DND-41 (cell line): Measurements from ENCODE around the gene XYLT1.

Experiments
- ATAC-seq: fragments of 200-7000 bp; cut with Tn5 transposase; 3 replicates; pipeline ENCODE4 v1.9.1; 2021; ENCODE audit warnings: low read depth; ENCODE audit not compliant: insufficient read depth
- DNase-seq: peaks from one replicate; pipeline ENCODE4 v3.0.0-alpha.2; 2020
- H2AFZ ChIP-seq: 2 replicates; pipeline ENCODE4 v1.6.0; 2012; ENCODE audit warnings: low read depth, low read length
- H3K27ac ChIP-seq: 2 replicates; pipeline ENCODE4 v1.5.1; 2012; ENCODE audit warnings: low read length, inconsistent platforms
- H3K27me3 ChIP-seq: fragments of 200-600 bp; sonication (generic); 2 replicates; pipeline ENCODE4 v1.6.0; 2012; ENCODE audit warnings: low read length, mild to moderate bottlenecking, inconsistent platforms; ENCODE audit not compliant: insufficient read depth, poor library complexity
- H3K36me3 ChIP-seq: 2 replicates; pipeline ENCODE4 v1.5.1; 2012; ENCODE audit warnings: low read length, inconsistent platforms; ENCODE audit not compliant: insufficient read depth
- H3K4me1 ChIP-seq: 2 replicates; pipeline ENCODE4 v1.5.1; 2012; ENCODE audit warnings: mild to moderate bottlenecking, low read length; ENCODE audit not compliant: insufficient read depth
- H3K4me2 ChIP-seq: 2 replicates; pipeline ENCODE4 v1.6.0; 2012; ENCODE audit warnings: mild to moderate bottlenecking, moderate library complexity, low read length, inconsistent platforms; ENCODE audit not compliant: insufficient read depth
- H3K4me3 ChIP-seq, 2 experiments: fragments of 200-600 bp in 1 of 2; shearing (Covaris generic) in 1 of 2; 2 replicates each; pipeline ENCODE4 v1.5.1; 2012 to 2016; ENCODE audit warnings: inconsistent platforms in 2 of 2, low read length in 2 of 2, mild to moderate bottlenecking in 2 of 2, low read depth in 1 of 2, moderate library complexity in 1 of 2
- H3K79me2 ChIP-seq: 2 replicates; pipeline ENCODE4 v1.6.0; 2012; ENCODE audit warnings: low read length, inconsistent platforms; ENCODE audit not compliant: insufficient read depth
- H3K9ac ChIP-seq: 2 replicates; pipeline ENCODE4 v1.6.0; 2012; ENCODE audit warnings: low read depth, mild to moderate bottlenecking, inconsistent platforms, low read length, moderate library complexity
- H3K9me3 ChIP-seq: 2 replicates; pipeline ENCODE4 v1.5.1; 2012; ENCODE audit warnings: low read length, moderate library complexity, mild to moderate bottlenecking, inconsistent platforms; ENCODE audit not compliant: insufficient read depth, severe bottlenecking
- H4K20me1 ChIP-seq: 2 replicates; pipeline ENCODE4 v1.6.0; 2012; ENCODE audit warnings: low read length; ENCODE audit not compliant: insufficient read depth
- CTCF ChIP-seq: IDR thresholded peaks from 2 replicates; pipeline ENCODE4 v1.5.1; 2012; ENCODE audit warnings: borderline replicate concordance, low read length, moderate library complexity, mild to moderate bottlenecking; ENCODE audit not compliant: poor library complexity, severe bottlenecking; ENCODE audit errors: extremely low read depth
- EZH2 ChIP-seq: IDR thresholded peaks from 3 replicates; pipeline ENCODE4 v1.6.1; 2012; ENCODE audit warnings: borderline replicate concordance, low read depth, mild to moderate bottlenecking, moderate library complexity, low read length, inconsistent platforms; ENCODE audit not compliant: severe bottlenecking

The XYLT1 gene

GRCh38 chr16:17076818-17077498, 393.8 kb downstream of the XYLT1 start:
- H3K9ac ChIP-seq = no peak overlapping the region
- H3K36me3 ChIP-seq = no peaks in the 10 kb centered on the region
- no peak overlapping the region for H3K27ac ChIP-seq
- no peak overlapping the region for H3K4me2 ChIP-seq
- H3K79me2 ChIP-seq = no peaks in the 10 kb centered on the region
- DNase-seq (no peak), ATAC-seq (no peak)
- no peaks in the 10 kb centered on the region for H3K27me3 ChIP-seq
- no peaks in the 10 kb centered on the region for H3K4me1 ChIP-seq
- no peak for TF ChIP-seq CTCF
- no peak for TF ChIP-seq EZH2
- no peaks in the 10 kb centered on the region for H4K20me1 ChIP-seq
- H2AFZ ChIP-seq = no peak overlapping the region
- H3K9me3 ChIP-seq = no peaks in the 10 kb centered on the region
- no peak overlapping the region for H3K4me3 ChIP-seq

DNA sequence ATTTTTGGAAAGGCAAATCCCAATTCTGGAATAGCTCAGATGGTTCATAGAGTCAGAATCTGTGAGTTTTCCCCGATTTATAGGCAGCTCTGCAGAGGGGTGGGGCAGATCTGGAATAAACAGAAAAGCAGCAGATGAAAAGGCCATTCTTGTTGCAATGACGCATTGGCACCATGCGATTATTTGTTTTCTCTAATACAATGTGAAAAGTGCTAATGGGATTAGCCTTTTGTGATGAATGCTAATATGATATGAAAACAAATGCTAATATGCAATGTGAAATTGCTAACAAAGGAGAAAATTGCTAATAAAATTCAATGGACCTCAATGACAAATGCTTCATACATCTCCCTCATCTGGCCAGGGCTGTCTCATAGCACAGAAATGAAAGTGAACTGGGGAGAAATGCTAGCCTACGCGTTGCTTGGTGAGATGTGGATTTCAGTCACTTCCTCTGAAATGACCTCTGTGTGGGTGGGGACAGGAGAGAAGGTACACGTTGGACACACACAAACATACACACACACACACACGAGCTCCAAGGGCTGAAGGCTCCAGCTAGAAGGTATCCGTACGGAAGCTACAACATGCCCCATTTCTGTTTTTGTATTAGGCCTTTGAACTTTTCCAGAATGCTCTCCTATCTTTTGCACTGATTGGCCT, 394.5 kb downstream of the XYLT1 start:
- Histone ChIP-seq H3K36me3 (no peaks in the 10 kb centered on the region), H3K27ac (no peak overlapping the region), H3K4me1 (no peaks in the 10 kb centered on the region), H3K4me3 (no peak overlapping the region), H3K79me2 (no peaks in the 10 kb centered on the region), H4K20me1 (no peaks in the 10 kb centered on the region), H3K27me3 (no peaks in the 10 kb centered on the region), H2AFZ (no peak overlapping the region), H3K4me2 (no peak overlapping the region), H3K9ac (no peak overlapping the region), H3K9me3 (no peaks in the 10 kb centered on the region)
- TF ChIP-seq CTCF = no peak
- TF ChIP-seq EZH2 = no peak
- no peak for ATAC-seq
- no peak for DNase-seq

DNA sequence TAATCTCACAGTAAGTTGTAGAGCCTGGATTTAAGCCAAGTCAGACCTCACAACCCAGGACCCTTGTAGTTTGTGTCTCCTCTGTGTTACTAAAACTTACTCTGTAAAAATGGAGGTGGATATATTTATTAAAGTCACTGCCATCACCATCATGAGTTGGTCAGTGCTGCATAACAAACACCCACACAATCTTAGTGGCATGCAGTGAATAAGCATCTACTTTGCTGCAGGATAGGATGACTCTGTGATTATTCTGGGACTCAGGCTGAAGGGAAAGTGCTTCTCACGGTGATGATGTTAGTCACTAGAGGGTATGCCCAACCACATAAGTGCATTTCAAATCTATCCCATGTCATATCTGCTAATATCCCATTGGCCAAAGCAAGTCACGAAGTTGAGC, 398.7 kb downstream of the XYLT1 start:
- H3K36me3 ChIP-seq = no peaks in the 10 kb centered on the region
- H3K9ac ChIP-seq = no peak overlapping the region
- no peaks in the 10 kb centered on the region for H3K27me3 ChIP-seq
- no peaks in the 10 kb centered on the region for H3K9me3 ChIP-seq
- H3K27ac ChIP-seq = no peak overlapping the region
- H4K20me1 ChIP-seq = no peaks in the 10 kb centered on the region
- no peaks in the 10 kb centered on the region for H3K79me2 ChIP-seq
- DNase-seq = no peak
- ATAC-seq = no peak
- H3K4me1 ChIP-seq = no peaks in the 10 kb centered on the region
- no peak overlapping the region for H2AFZ ChIP-seq
- TF ChIP-seq CTCF (no peak), EZH2 (no peak)
- H3K4me2 ChIP-seq = no peak overlapping the region
- no peak overlapping the region for H3K4me3 ChIP-seq
